Mucosa of descending colon (tissue), 3 donors: ENCODE data around the gene PAX8. TPM values are rescaled to one million over a fixed set of nuclear protein-coding genes. Genes with fewer than 3 reads are reported as not detected.
A peak's percentile ranks its signal among the peaks of the same experiment; 100 is the strongest.

Experiments used
- ATAC-seq: fragments of 200-7000 bp; cut with Tn5 transposase; one replicate; pipeline ENCODE4 v1.9.1; 2020; ENCODE audit warnings: mild to moderate bottlenecking, moderate library complexity
- DNase-seq, 3 donors: peaks; one replicate each; pipeline ENCODE4 v3.0.0-alpha.2; 2020
- H3K36me3 ChIP-seq: fragments of 200-600 bp; one replicate; pipeline ENCODE4 v1.8.0; 2021; ENCODE audit warnings: low read depth, mild to moderate bottlenecking
- H3K4me1 ChIP-seq: fragments of 200-600 bp; one replicate; pipeline ENCODE4 v1.8.0; 2021; ENCODE audit warnings: low read depth, mild to moderate bottlenecking
- H3K4me3 ChIP-seq: fragments of 200-600 bp; one replicate; pipeline ENCODE4 v1.8.0; 2021; ENCODE audit warnings: mild to moderate bottlenecking
- H3K9me3 ChIP-seq: fragments of 200-600 bp; one replicate; pipeline ENCODE4 v1.8.0; 2021; ENCODE audit warnings: mild to moderate bottlenecking
- CTCF ChIP-seq: fragments of 200-600 bp; IDR thresholded peaks from one replicate; pipeline ENCODE4 v1.8.0; 2022; ENCODE audit warnings: antibody characterized with exemption, mild to moderate bottlenecking
- intact Hi-C, 2 donors: fragments of 100-400 bp; cut with DNase I in 1 of 2; cut with micrococcal nuclease in 1 of 2; formaldehyde crosslinking; loops; one replicate each; pipeline versions ENCODE4 v1.11.0 to v1.11.1; 2022; cut with DNase I, micrococcal nuclease
- total RNA-seq, 3 donors: library from RNA; stranded (reverse); fragmentation: NEBNext Ultra II Directional in 2 of 3; extraction: Animal tissue kit (Norgen Biotek cat#: 25700) in 2 of 3; gene quantifications; one replicate each; pipeline versions ENCODE4 v1.2.1 to v1.2.4, GENCODE V29; 2021 to 2023
- donor health status: DM: no; HTN: no; CAD: no; lungs with moderate emphysema.
- donor health status: DM: no; HTN: no; CAD: no.
- donor health status: DM: no; HTN: yes; CAD: no.

PAX8 gene
- total RNA-seq, 3 donors from 2014 or later, result 0.82 to 6.2 (median 4.8) TPM

GRCh38 chr2:113229795-113230194 lies 48.9 kb downstream of the PAX8 start:
- TF ChIP-seq CTCF, result no peak
- Histone ChIP-seq H3K36me3 (no peaks in the 10 kb centered on the region), H3K9me3 (no peaks in the 10 kb centered on the region), H3K4me3 (no peak overlapping the region), H3K4me1 (no peaks in the 10 kb centered on the region)
- intact Hi-C loops, result no loop called here
- DNase-seq (no peak), ATAC-seq (peak; percentile 52)

DNA sequence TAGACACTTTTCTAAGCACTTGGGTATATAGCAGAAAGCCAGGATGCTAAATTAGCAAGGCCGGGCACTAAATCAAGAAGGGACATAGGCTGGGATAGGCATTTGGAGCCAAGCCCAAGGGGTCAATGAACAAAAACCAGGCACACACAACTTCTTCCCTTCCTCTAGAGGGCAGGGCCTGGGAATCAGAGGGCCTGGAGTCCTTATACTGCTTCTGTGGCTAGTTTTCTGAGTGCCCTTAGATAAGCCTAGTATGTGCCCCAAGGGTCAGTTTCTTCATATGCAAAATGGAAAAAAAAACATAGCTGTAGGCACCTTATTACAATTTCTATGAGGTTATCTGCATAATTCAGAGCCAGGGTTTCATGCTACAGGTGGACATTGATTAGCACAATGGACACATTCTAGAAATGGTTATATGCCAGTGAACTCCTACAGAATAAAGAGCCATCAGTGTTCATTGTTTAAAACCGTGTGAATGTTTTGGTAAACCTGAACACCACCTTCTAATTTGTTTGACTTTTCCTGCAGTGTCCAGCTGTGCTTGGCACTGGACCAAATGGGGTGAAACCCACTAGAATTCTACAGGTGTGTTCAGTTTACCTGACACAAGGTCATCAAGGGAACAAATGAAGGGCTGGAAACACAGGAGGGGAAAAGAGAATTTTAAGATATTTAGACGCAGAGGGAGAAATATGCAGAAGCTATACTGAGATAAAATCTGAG lies 49.6 kb downstream of the PAX8 start:
- ATAC-seq (peak; percentile 67), DNase-seq (no peak)
- H3K4me3 ChIP-seq, result no peak overlapping the region
- H3K4me1 ChIP-seq, result no peaks in the 10 kb centered on the region
- no peaks in the 10 kb centered on the region for H3K36me3 ChIP-seq
- no peak for TF ChIP-seq CTCF
- intact Hi-C loops, result no loop called here
- no peaks in the 10 kb centered on the region for H3K9me3 ChIP-seq

DNA sequence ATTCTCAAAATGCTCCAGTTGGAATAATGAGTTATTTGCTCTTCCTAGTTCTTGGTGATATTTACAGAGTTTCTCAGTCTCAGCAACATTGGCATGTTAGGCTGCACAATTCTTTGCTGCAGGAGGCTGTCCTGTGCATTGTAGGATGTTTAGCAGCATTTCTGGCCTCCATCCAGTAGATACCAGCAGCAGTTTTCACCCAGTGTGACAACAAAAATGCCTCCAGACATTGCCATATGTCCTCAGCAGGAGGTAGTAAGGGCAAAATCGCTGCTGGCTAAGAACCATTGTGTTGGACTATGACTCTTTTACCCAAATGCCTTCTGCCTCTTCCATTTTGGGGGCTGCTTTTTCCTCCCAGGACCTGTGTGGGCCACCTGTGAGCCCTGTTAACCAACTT lies 50.4 kb downstream of the PAX8 start:
- DNase-seq (no peak), ATAC-seq (no peak)
- TF ChIP-seq CTCF, result no peak
- Histone ChIP-seq H3K9me3 (no peaks in the 10 kb centered on the region), H3K4me1 (no peaks in the 10 kb centered on the region), H3K36me3 (no peaks in the 10 kb centered on the region), H3K4me3 (no peak overlapping the region)
- intact Hi-C loops, result no loop called here

DNA sequence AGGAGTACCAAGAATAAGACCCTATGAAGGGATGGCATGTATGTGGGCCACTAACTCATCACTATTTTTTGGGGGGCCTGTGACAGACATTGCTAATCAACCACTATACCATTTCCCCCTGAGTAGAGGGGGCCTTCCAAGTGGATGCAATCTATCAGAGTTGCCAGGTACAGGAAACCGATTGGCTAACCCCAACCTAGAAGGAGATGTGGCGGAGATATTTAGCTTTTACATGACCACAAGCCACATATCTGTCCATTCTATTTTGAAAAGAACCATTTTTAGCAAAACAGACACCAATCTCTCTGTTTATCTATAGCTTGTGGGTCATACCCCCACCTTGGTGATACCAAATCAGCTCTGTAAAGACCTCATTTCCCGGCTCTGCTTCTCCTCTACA lies 51.0 kb downstream of the PAX8 start:
- H3K36me3 ChIP-seq, result no peaks in the 10 kb centered on the region
- ATAC-seq (no peak), DNase-seq (no peak)
- intact Hi-C loops, result no loop called here
- no peaks in the 10 kb centered on the region for H3K4me1 ChIP-seq
- H3K4me3 ChIP-seq, result no peak overlapping the region
- TF ChIP-seq CTCF, result no peak
- no peaks in the 10 kb centered on the region for H3K9me3 ChIP-seq

DNA sequence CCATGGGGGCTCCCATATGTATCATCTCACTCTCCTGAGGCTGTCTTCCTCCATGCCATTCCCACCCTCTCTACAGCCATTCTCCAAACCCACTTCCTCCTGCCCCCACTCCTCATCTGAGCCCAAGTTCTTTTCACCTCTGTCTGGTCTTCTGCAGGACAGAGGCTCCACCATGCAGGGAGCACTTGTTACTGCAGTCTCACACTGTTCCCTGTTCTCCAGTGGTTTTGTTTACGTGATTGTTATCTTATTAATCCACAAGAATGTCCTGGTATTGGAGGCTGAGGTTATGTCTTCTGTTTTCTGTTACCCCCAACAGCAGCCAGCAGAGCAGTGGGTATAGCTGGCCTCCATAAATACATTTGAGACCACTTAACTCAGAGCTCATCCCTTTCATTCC lies 51.4 kb downstream of the PAX8 start:
- H3K36me3 ChIP-seq, result no peaks in the 10 kb centered on the region
- no peak overlapping the region for H3K4me3 ChIP-seq
- no peaks in the 10 kb centered on the region for H3K4me1 ChIP-seq
- H3K9me3 ChIP-seq, result no peaks in the 10 kb centered on the region
- DNase-seq, result no peak
- no peak for ATAC-seq
- TF ChIP-seq CTCF, result no peak
- intact Hi-C loops, result no loop called here

DNA sequence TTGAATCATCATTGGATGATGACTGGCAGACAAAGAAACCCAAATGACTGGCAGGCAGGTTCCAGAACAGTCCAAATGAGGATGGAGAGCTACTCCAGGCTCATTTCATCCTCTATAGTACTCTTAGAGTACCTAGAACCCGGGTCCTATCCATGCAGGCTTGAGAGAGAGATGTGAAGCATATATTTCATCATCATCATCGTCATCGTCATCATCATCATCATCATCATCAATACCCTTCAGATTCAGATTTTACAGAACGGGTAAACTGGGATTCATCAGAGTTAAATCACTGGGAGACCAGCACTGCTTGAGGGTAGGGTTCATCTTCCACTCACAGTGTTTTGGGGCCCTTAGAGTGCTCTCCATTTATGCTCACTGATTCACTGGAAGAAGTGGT lies 52.3 kb downstream of the PAX8 start:
- no peak for DNase-seq
- intact Hi-C loops, result no loop called here
- Histone ChIP-seq H3K36me3 (no peaks in the 10 kb centered on the region), H3K4me3 (no peak overlapping the region), H3K4me1 (no peaks in the 10 kb centered on the region), H3K9me3 (no peaks in the 10 kb centered on the region)
- TF ChIP-seq CTCF, result no peak
- ATAC-seq, result no peak
